GM12891 (cell line): ENCODE results near the gene SPATA16.

Source experiments
- POLR2A ChIP-seq: IDR thresholded peaks from 2 replicates; pipeline ENCODE4 v1.6.1; 2011; ENCODE audit warnings: low read depth, low read length, control low read depth
- POLR2AphosphoS5 ChIP-seq: IDR thresholded peaks from 2 replicates; pipeline ENCODE4 v1.6.1; 2011; ENCODE audit warnings: low read depth, low read length, control low read depth
- TAF1 ChIP-seq: IDR thresholded peaks from 2 replicates; pipeline ENCODE4 v1.6.1; 2011; ENCODE audit warnings: low read depth, low read length, control low read depth

DNA sequence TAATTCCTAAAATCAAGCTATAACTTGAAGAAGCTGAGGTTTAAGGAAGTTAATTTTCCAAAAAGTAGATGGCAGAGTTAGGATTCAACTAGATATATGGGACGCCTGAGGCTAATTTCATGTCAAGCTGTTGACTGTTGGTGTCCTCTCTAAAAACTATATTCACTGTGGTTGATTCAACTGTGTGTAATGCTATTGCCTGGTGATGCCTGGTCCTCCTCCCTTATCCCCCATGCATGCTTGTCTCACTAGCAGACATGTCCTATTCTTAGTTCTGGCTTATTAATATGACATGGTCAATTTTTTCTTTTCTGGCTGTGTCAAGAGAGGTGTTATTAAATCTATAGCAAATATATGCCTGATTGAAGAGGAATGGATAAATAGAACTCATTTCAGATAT is 156.1 kb downstream of the SPATA16 start:
- TF ChIP-seq POLR2A (no peak), POLR2AphosphoS5 (no peak), TAF1 (no peak)
